HG02763 (cell line): Measurements from ENCODE around the gene TRAF2.

Experiments used
- ATAC-seq: cut with Tn5 transposase; IDR thresholded peaks from one replicate; pipeline ENCODE4 v1.9.1; 2021; ENCODE audit warnings: mild to moderate bottlenecking, moderate library complexity; ENCODE audit not compliant: unreplicated experiment

Gene TRAF2

GRCh38 chr9:136973618-136974617 lies 87.6 kb downstream of the TRAF2 start:
- ATAC-seq: no peak

DNA sequence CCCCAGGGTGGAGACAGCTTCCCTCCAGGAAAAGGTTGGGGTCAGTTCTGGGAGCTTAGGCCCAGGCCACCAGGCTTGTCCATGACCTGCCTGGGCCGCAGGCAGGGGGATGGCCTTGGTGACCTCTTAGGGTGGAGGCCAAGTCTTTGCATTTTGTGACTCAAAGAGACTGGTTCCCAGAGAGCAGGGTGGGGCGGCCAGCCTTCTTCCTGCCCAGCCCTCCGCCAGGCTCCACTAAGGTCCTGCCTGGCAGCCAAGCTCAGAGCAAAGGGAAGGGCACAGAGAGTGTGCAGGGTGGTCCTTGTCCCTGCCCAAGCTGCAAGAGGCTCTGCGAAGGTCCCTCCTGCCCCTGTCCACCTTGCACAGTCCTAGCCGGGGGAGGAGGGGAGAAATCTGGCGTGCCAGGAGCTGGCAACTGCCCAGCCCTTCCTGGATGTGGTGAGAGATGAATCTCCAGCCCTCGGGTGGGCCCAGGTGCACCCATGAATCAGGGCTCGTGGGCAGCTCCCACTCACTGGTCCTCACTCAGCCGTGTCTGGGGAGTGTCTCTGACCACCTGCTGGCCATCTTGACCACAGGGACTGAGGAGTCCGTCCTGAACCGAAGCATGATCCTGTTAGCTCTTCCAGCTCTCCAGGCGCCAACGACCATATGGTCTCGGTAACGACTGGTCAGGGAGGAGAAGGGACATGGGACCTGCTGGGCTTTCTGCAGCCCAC lies 88.7 kb downstream of the TRAF2 start:
- ATAC-seq: no peak

DNA sequence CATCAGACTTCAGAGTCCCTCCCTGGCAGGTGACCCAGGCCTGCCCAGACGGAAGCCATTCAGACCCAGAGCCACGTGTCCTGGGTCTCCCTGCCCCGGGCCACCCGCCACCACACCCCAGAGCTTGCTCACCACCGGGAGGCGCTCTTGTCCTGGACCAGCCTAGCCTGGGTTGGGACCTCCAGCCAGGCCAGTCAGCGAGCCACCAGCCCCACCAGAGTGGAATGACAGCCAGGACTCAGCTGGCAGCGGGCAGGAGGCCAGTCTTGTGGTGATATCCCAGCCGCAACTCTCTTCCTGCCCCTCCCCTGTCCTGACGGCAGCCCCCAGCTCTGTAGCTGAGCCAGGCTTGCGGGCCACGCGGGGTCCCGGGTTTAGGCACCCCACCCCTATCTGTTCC lies 89.3 kb downstream of the TRAF2 start:
- no peak for ATAC-seq
